Mesenchymal stem cell (in vitro differentiated cells and primary cell): ENCODE data around the gene EIF4EBP2. TPM values are rescaled to one million over a fixed set of nuclear protein-coding genes. Genes with fewer than 3 reads are reported as not detected.

ENCODE experiments used
- DNase-seq: peaks from one replicate; pipeline ENCODE4 v3.0.0-alpha.2; 2013
- H2AFZ ChIP-seq: one replicate; pipeline ENCODE4 v1.6.1; 2013; ENCODE audit warnings: low read depth, mild to moderate bottlenecking, control low read depth, inconsistent platforms, low read length, moderate library complexity
- H2AK5ac ChIP-seq: 2 replicates; pipeline ENCODE4 v1.6.1; 2013; ENCODE audit warnings: low read length, moderate library complexity, mild to moderate bottlenecking, inconsistent platforms; ENCODE audit not compliant: severe bottlenecking
- H2BK120ac ChIP-seq: one replicate; pipeline ENCODE4 v1.6.1; 2013; ENCODE audit warnings: low read depth, mild to moderate bottlenecking, inconsistent platforms, low read length, moderate library complexity
- H2BK12ac ChIP-seq, 2 experiments: one replicate each; pipeline ENCODE4 v1.6.1; 2013; ENCODE audit warnings: inconsistent platforms in 2 of 2, low read length in 2 of 2, mild to moderate bottlenecking in 2 of 2, moderate library complexity in 2 of 2, control low read depth in 1 of 2
- H2BK15ac ChIP-seq: one replicate; pipeline ENCODE4 v1.6.1; 2013; ENCODE audit warnings: mild to moderate bottlenecking, low read depth, inconsistent platforms; ENCODE audit not compliant: poor library complexity, severe bottlenecking
- H2BK5ac ChIP-seq: 2 replicates; pipeline ENCODE4 v1.6.1; 2013; ENCODE audit warnings: low read depth, mild to moderate bottlenecking, low read length, control low read depth, inconsistent platforms; ENCODE audit not compliant: poor library complexity, severe bottlenecking
- H3K14ac ChIP-seq, 2 experiments: one replicate each; pipeline ENCODE4 v1.6.1; 2013; ENCODE audit warnings: inconsistent platforms in 2 of 2, low read length in 2 of 2, control low read depth in 1 of 2, mild to moderate bottlenecking in 1 of 2, moderate library complexity in 1 of 2
- H3K18ac ChIP-seq, 2 experiments: one replicate each; pipeline ENCODE4 v1.6.1; 2013; ENCODE audit warnings: inconsistent platforms in 2 of 2, low read length in 2 of 2, control low read depth in 1 of 2, low read depth in 1 of 2, mild to moderate bottlenecking in 1 of 2
- H3K23ac ChIP-seq, 2 experiments: one replicate each; pipeline ENCODE4 v1.6.1; 2013; ENCODE audit warnings: inconsistent platforms in 2 of 2, low read length in 2 of 2, mild to moderate bottlenecking in 2 of 2, moderate library complexity in 2 of 2, control low read depth in 1 of 2
- H3K27ac ChIP-seq: 2 replicates; pipeline ENCODE4 v1.5.1; 2013; ENCODE audit warnings: mild to moderate bottlenecking, moderate library complexity, low read length, control low read depth, inconsistent platforms; ENCODE audit not compliant: poor library complexity, severe bottlenecking
- H3K27me3 ChIP-seq, 2 experiments: 2 replicates each; pipeline versions ENCODE4 v1.6.1 to v1.7.0; 2013; ENCODE audit warnings: low read length in 2 of 2, mild to moderate bottlenecking in 2 of 2, moderate library complexity in 2 of 2, control low read depth in 1 of 2, inconsistent platforms in 1 of 2; ENCODE audit not compliant: control insufficient read depth in 1 of 2, insufficient read depth in 1 of 2
- H3K36me3 ChIP-seq, 2 experiments: 2 replicates each; pipeline versions ENCODE4 v1.6.1 to v1.7.0; 2013; ENCODE audit warnings: low read length in 2 of 2, control low read depth in 1 of 2, inconsistent platforms in 1 of 2, low read depth in 1 of 2, mild to moderate bottlenecking in 1 of 2; ENCODE audit not compliant: insufficient read depth in 2 of 2, control insufficient read depth in 1 of 2
- H3K4ac ChIP-seq, 2 experiments: one replicate each; pipeline ENCODE4 v1.6.1; 2013; ENCODE audit warnings: inconsistent platforms in 2 of 2, low read length in 2 of 2, mild to moderate bottlenecking in 2 of 2, moderate library complexity in 2 of 2, control low read depth in 1 of 2, low read depth in 1 of 2
- H3K4me1 ChIP-seq: 2 replicates; pipeline ENCODE4 v1.6.1; 2013; ENCODE audit warnings: low read depth, low read length, control low read depth; ENCODE audit not compliant: control insufficient read depth, insufficient read depth
- H3K4me2 ChIP-seq: 2 replicates; pipeline ENCODE4 v1.6.1; 2013; ENCODE audit warnings: low read length, mild to moderate bottlenecking, inconsistent platforms; ENCODE audit not compliant: poor library complexity, severe bottlenecking
- H3K4me3 ChIP-seq, 2 experiments: 2 replicates each; pipeline versions ENCODE4 v1.5.1 to v1.7.0; 2013; ENCODE audit warnings: low read length in 2 of 2, mild to moderate bottlenecking in 2 of 2, control low read depth in 1 of 2, low read depth in 1 of 2; ENCODE audit not compliant: insufficient read depth in 1 of 2
- H3K79me1 ChIP-seq: replicated peaks from 2 replicates; pipeline ENCODE4 v1.6.1; 2013; ENCODE audit warnings: mild to moderate bottlenecking, control low read depth, low read length, inconsistent platforms; ENCODE audit not compliant: poor library complexity, severe bottlenecking
- H3K9ac ChIP-seq: 2 replicates; pipeline ENCODE4 v1.7.0; 2013; ENCODE audit warnings: mild to moderate bottlenecking, low read length, moderate library complexity
- H3K9me3 ChIP-seq: 2 replicates; pipeline ENCODE4 v1.7.0; 2013; ENCODE audit warnings: mild to moderate bottlenecking, low read length; ENCODE audit not compliant: control insufficient read depth
- H4K8ac ChIP-seq: one replicate; pipeline ENCODE4 v1.6.1; 2013; ENCODE audit warnings: inconsistent platforms, mild to moderate bottlenecking, low read length, moderate library complexity
- H4K91ac ChIP-seq: one replicate; pipeline ENCODE4 v1.6.1; 2013; ENCODE audit warnings: mild to moderate bottlenecking, low read length, inconsistent platforms
- whole genome bisulfite sequencing: methylation state at CpG from one replicate; pipeline ENCODE4 v1.1.7; 2013; ENCODE audit warnings: mixed read lengths; 5-methylcytosine and 5-hydroxymethylcytosine counted together
- polyA plus RNA-seq, 2 experiments: library from polyadenylated mRNA; stranded (reverse); fragments of 200-250 nt; gene quantifications; one replicate each; pipeline ENCODE4 v1.2.3, GENCODE V29; 2013

The EIF4EBP2 gene
- polyA plus RNA-seq (2013, experiment 1 of 2): 48.3 TPM
- 48.7 TPM for polyA plus RNA-seq (2013, experiment 2 of 2)

- DNase-seq: peak; percentile 95
- no peaks in the 10 kb centered on the region for H3K27me3 ChIP-seq
Measured at GRCh38 chr10:70404036-70404786, at the start of gene EIF4EBP2. TSS of gene EIF4EBP2 (plus strand) at chr10:70404145. CDS start at chr10:70404402, 257 bp downstream.

GRCh38 chr10:70354556-70354955 is 49.4 kb upstream of the EIF4EBP2 start:
- Histone ChIP-seq H3K14ac (peak overlapping the region in 1 of 2 experiments; percentile 26), H3K27ac (no peak overlapping the region), H4K8ac (peak overlapping the region; percentile 46), H2BK120ac (peak overlapping the region; percentile 68), H3K9me3 (no peaks in the 10 kb centered on the region), H2BK15ac (peak overlapping the region; percentile 55), H2BK12ac (peak overlapping the region; percentile 92), H3K36me3 (peaks cover 0 to 3% of the 10 kb centered on the region in 2 experiments), H3K27me3 (peaks cover 0 to 22% of the 10 kb centered on the region in 2 experiments), H3K4me1 (no peaks in the 10 kb centered on the region), H2AK5ac (no peak overlapping the region), H3K23ac (no peak overlapping the region), H3K4me3 (no peak overlapping the region), H3K9ac (no peak overlapping the region), H2AFZ (no peak overlapping the region), H3K79me1 (peaks cover 32% of the 10 kb centered on the region), H4K91ac (peak overlapping the region; percentile 86), H3K4ac (peak overlapping the region; percentile 82 to 96), H2BK5ac (no peak overlapping the region), H3K18ac (peak overlapping the region; percentile 40 to 87), H3K4me2 (no peak overlapping the region)
- peak; percentile 31 for DNase-seq
- WGBS: 100% methylated on average over 2 of the region's 5 CpGs

More at GRCh38 chr10:70404036-70404786, at the start of gene EIF4EBP2:
- H3K9ac ChIP-seq: peak within 1 kb of the TSS; percentile 94
- peak within 1 kb of the TSS; percentile 85 to 99 for H3K18ac ChIP-seq
- no peak within 1 kb of the TSS for H2BK5ac ChIP-seq
- no peaks in the 10 kb centered on the region for H3K9me3 ChIP-seq
- no peaks in the 10 kb centered on the region for H3K79me1 ChIP-seq
- WGBS: under 1% methylated on average over 72 of the region's 103 CpGs
- peak within 1 kb of the TSS; percentile 50 for H3K27ac ChIP-seq
- peak within 1 kb of the TSS; percentile 94 for H2BK120ac ChIP-seq
- peak within 1 kb of the TSS; percentile 77 for H3K4me2 ChIP-seq
- H3K4ac ChIP-seq: peak within 1 kb of the TSS; percentile 68 to 87
- H2AK5ac ChIP-seq: no peak within 1 kb of the TSS
- H2AFZ ChIP-seq: no peak within 1 kb of the TSS
- peak within 1 kb of the TSS; percentile 94 for H2BK15ac ChIP-seq
- peak within 1 kb of the TSS; percentile 2 to 6 for H2BK12ac ChIP-seq
- H4K91ac ChIP-seq: peak within 1 kb of the TSS; percentile 97
- peaks cover 7% of the 10 kb centered on the region for H3K4me1 ChIP-seq
- peak within 1 kb of the TSS; percentile 90 to 97 for H3K4me3 ChIP-seq
- H4K8ac ChIP-seq: peak within 1 kb of the TSS; percentile 77
- peak within 1 kb of the TSS in 1 of 2 experiments; percentile 89 for H3K14ac ChIP-seq
- H3K23ac ChIP-seq: peak within 1 kb of the TSS; percentile 86 to 99
- peaks cover 0 to 4% of the 10 kb centered on the region in 2 experiments for H3K36me3 ChIP-seq

GRCh38 chr10:70355051-70356021 is 48.6 kb upstream of the EIF4EBP2 start:
- 54% methylated on average over 18 of the region's 21 CpGs for WGBS

More at GRCh38 chr10:70355051-70356021, 48.6 kb upstream of the EIF4EBP2 start:
- Histone ChIP-seq H2AK5ac (no peak overlapping the region), H2BK15ac (no peak overlapping the region), H2AFZ (no peak overlapping the region), H3K27me3 (peaks cover 0 to 15% of the 10 kb centered on the region in 2 experiments), H3K4me1 (no peaks in the 10 kb centered on the region), H4K91ac (peak overlapping the region; percentile 76), H3K9me3 (no peaks in the 10 kb centered on the region), H2BK12ac (peak overlapping the region; percentile 20 to 92), H2BK5ac (no peak overlapping the region), H3K27ac (no peak overlapping the region), H3K18ac (peak overlapping the region; percentile 71 to 78), H4K8ac (peak overlapping the region; percentile 83), H3K4ac (peak overlapping the region; percentile 39 to 96), H2BK120ac (peak overlapping the region; percentile 56), H3K79me1 (peaks cover 28% of the 10 kb centered on the region), H3K14ac (peak overlapping the region in 1 of 2 experiments; percentile 46), H3K23ac (no peak overlapping the region), H3K9ac (no peak overlapping the region), H3K4me2 (no peak overlapping the region), H3K4me3 (no peak overlapping the region), H3K36me3 (peaks cover 0 to 3% of the 10 kb centered on the region in 2 experiments)
- DNase-seq: peak; percentile 85
